Cardiac muscle cell (in vitro differentiated cells and primary cell): ENCODE measurements around the gene HMGN4. TPM values are rescaled to one million over a fixed set of nuclear protein-coding genes. Genes with fewer than 3 reads are reported as not detected.

Experiments used
- DNase-seq, 2 donors: peaks; one replicate each; pipeline versions ENCODE4 v3.0.0 to v3.0.0-alpha.2; 2010 to 2017; ENCODE audit warnings: low read depth in 1 of 2, low spot score in 1 of 2
- H3K27ac ChIP-seq: fragments of 200-600 bp; sonication (generic); 2 replicates; pipeline ENCODE4 v1.5.1; 2016
- H3K27me3 ChIP-seq: fragments of 200-600 bp; sonication (generic); 2 replicates; pipeline ENCODE4 v1.6.0; 2016; ENCODE audit warnings: control low read depth
- H3K36me3 ChIP-seq: fragments of 200-600 bp; sonication (generic); 2 replicates; pipeline ENCODE4 v1.5.1; 2016; ENCODE audit warnings: control low read depth
- H3K4me1 ChIP-seq: fragments of 200-600 bp; sonication (generic); 2 replicates; pipeline ENCODE4 v1.8.1; 2017; ENCODE audit warnings: low read depth, mild to moderate bottlenecking, mixed run types
- H3K4me3 ChIP-seq: fragments of 200-600 bp; sonication (generic); 2 replicates; pipeline ENCODE4 v1.5.1; 2016; ENCODE audit warnings: mild to moderate bottlenecking
- H3K9me3 ChIP-seq: fragments of 200-600 bp; sonication (generic); 2 replicates; pipeline ENCODE4 v1.5.1; 2017; ENCODE audit warnings: low read depth, mild to moderate bottlenecking, control low read depth
- CTCF ChIP-seq: IDR thresholded peaks from 2 replicates; pipeline ENCODE4 v1.5.1; 2012; ENCODE audit warnings: low read depth, mild to moderate bottlenecking, low read length
- polyA plus RNA-seq: library from polyadenylated mRNA; unstranded; fragments of >200 nt; fragmentation: Nextera tagmentation; extraction: Ambion mirVana; gene quantifications from 2 replicates; pipeline ENCODE4 v1.2.1, GENCODE V29; 2016
- total RNA-seq: library from RNA; depleted of rRNA; stranded (reverse); fragments of >200 nt; gene quantifications from 2 replicates; pipeline ENCODE4 v1.2.3, GENCODE V29; 2016

The HMGN4 gene
- total and polyA plus RNA-seq, 2 experiments from 2014 or later: 54.7 to 57.1 TPM

- Histone ChIP-seq H3K27ac (no peak overlapping the region), H3K4me3 (no peak overlapping the region), H3K9me3 (no peaks in the 10 kb centered on the region), H3K27me3 (no peaks in the 10 kb centered on the region), H3K36me3 (no peaks in the 10 kb centered on the region), H3K4me1 (peaks cover 12% of the 10 kb centered on the region)
- no peak for DNase-seq
- no peak for TF ChIP-seq CTCF
Observed at GRCh38 chr6:26534681-26535465, 3.3 kb upstream of the HMGN4 start.

- H3K4me3 ChIP-seq: peak overlapping the region; percentile 87
- peak overlapping the region; percentile 79 for H3K27ac ChIP-seq
- no peaks in the 10 kb centered on the region for H3K36me3 ChIP-seq
- peaks cover 12% of the 10 kb centered on the region for H3K4me1 ChIP-seq
- H3K9me3 ChIP-seq: no peaks in the 10 kb centered on the region
- peak; percentile 30 to 79 for DNase-seq
- TF ChIP-seq CTCF: no peak
- H3K27me3 ChIP-seq: no peaks in the 10 kb centered on the region
Observed at GRCh38 chr6:26536571-26537159, 1.5 kb upstream of the HMGN4 start.

- TF ChIP-seq CTCF: no peak
- H3K9me3 ChIP-seq: no peaks in the 10 kb centered on the region
- H3K4me3 ChIP-seq: peak overlapping the region; percentile 87
- peak; percentile 84 to 96 for DNase-seq
- H3K36me3 ChIP-seq: no peaks in the 10 kb centered on the region
- peak overlapping the region; percentile 79 for H3K27ac ChIP-seq
- peaks cover 12% of the 10 kb centered on the region for H3K4me1 ChIP-seq
- no peaks in the 10 kb centered on the region for H3K27me3 ChIP-seq
Observed at GRCh38 chr6:26537160-26537845, 863 bp upstream of the HMGN4 start.

- Histone ChIP-seq H3K27me3 (no peaks in the 10 kb centered on the region), H3K36me3 (no peaks in the 10 kb centered on the region), H3K9me3 (no peaks in the 10 kb centered on the region), H3K27ac (peak overlapping the region; percentile 79), H3K4me1 (peaks cover 11% of the 10 kb centered on the region), H3K4me3 (peak overlapping the region; percentile 87)
- peak in 1 of 2 donors; percentile 31 for DNase-seq
- no peak for TF ChIP-seq CTCF
Observed at GRCh38 chr6:26538572-26538902, 371 bp downstream of the HMGN4 start.

- no peaks in the 10 kb centered on the region for H3K36me3 ChIP-seq
- no peaks in the 10 kb centered on the region for H3K9me3 ChIP-seq
- peak overlapping the region; percentile 79 for H3K27ac ChIP-seq
- H3K4me3 ChIP-seq: peak overlapping the region; percentile 87
- H3K27me3 ChIP-seq: no peaks in the 10 kb centered on the region
- no peak for TF ChIP-seq CTCF
- DNase-seq: no peak
- peaks cover 7% of the 10 kb centered on the region for H3K4me1 ChIP-seq
Observed at GRCh38 chr6:26539071-26539615, 977 bp downstream of the HMGN4 start.
